GM12878 (cell line): ENCODE results near the gene HEXA. TPM values are rescaled to one million over a fixed set of nuclear protein-coding genes. Genes with fewer than 3 reads are reported as not detected.

Experiments
- ETV6 ChIP-seq, 2 experiments: fragments of 450-650 bp in 1 of 2; IDR thresholded peaks in 1 of 2; conservative IDR thresholded peaks in 1 of 2; 2 replicates each; pipeline ENCODE4 v1.6.1; 2014; ENCODE audit warnings: antibody characterized with exemption in 1 of 2, borderline replicate concordance in 1 of 2, low read depth in 1 of 2, mild to moderate bottlenecking in 1 of 2, moderate library complexity in 1 of 2
- EZH2 ChIP-seq: IDR thresholded peaks from 2 replicates; pipeline ENCODE4 v1.6.1; 2012; ENCODE audit warnings: low read depth, mild to moderate bottlenecking, control low read depth, inconsistent platforms, low read length, borderline replicate concordance; ENCODE audit not compliant: control insufficient read depth
- GATAD2B ChIP-seq: fragments of 450-650 bp; conservative IDR thresholded peaks from 2 replicates; pipeline ENCODE4 v1.6.1; 2017; ENCODE audit warnings: low read depth, mild to moderate bottlenecking, moderate library complexity
- HSF1 ChIP-seq: fragments of 150-350 bp; IDR thresholded peaks from 2 replicates; pipeline ENCODE4 v1.6.1; 2014; ENCODE audit warnings: mild to moderate bottlenecking, low read depth, low read length
- IKZF1 ChIP-seq: fragments of 450-650 bp; conservative IDR thresholded peaks from 2 replicates; pipeline ENCODE4 v1.6.1; 2017; ENCODE audit warnings: antibody characterized with exemption, mild to moderate bottlenecking
- IRF4 ChIP-seq: IDR thresholded peaks from 2 replicates; pipeline ENCODE4 v1.6.1; 2011; ENCODE audit warnings: low read depth, low read length
- LARP7 ChIP-seq: fragments of 450-650 bp; IDR thresholded peaks from 2 replicates; pipeline ENCODE4 v1.6.1; 2017; ENCODE audit warnings: mild to moderate bottlenecking
- MEF2A ChIP-seq: IDR thresholded peaks from 2 replicates; pipeline ENCODE4 v1.6.1; 2011; ENCODE audit warnings: low read depth, mild to moderate bottlenecking, low read length, moderate library complexity; ENCODE audit not compliant: insufficient read depth
- NFYA ChIP-seq: IDR thresholded peaks from 2 replicates; pipeline ENCODE4 v1.6.1; 2011; ENCODE audit warnings: low read depth, mild to moderate bottlenecking, low read length, improper control_type of control experiment, borderline replicate concordance
- PAX5 ChIP-seq: IDR thresholded peaks from 2 replicates; pipeline ENCODE4 v1.6.1; 2011; ENCODE audit warnings: low read depth, low read length, borderline replicate concordance
- POU2F2 ChIP-seq: IDR thresholded peaks from 3 replicates; pipeline ENCODE4 v1.6.1; 2011; ENCODE audit warnings: low read depth, mild to moderate bottlenecking, low read length, borderline replicate concordance
- RAD21 ChIP-seq: IDR thresholded peaks from 2 replicates; pipeline ENCODE4 v1.6.1; 2011; ENCODE audit warnings: mild to moderate bottlenecking, low read depth, low read length, moderate library complexity; ENCODE audit not compliant: insufficient read depth
- RFX5 ChIP-seq: IDR thresholded peaks from 2 replicates; pipeline ENCODE4 v1.6.1; 2011; ENCODE audit warnings: low read depth, low read length, improper control_type of control experiment
- RUNX3 ChIP-seq: IDR thresholded peaks from 2 replicates; pipeline ENCODE4 v1.6.1; 2012; ENCODE audit warnings: low read length, inconsistent platforms
- SUPT20H ChIP-seq: IDR thresholded peaks from 2 replicates; pipeline ENCODE4 v1.6.1; 2011; ENCODE audit warnings: low read depth, mild to moderate bottlenecking, low read length, moderate library complexity, borderline replicate concordance; ENCODE audit not compliant: control insufficient read depth
- TARDBP ChIP-seq: IDR thresholded peaks from 2 replicates; pipeline ENCODE4 v1.6.1; 2016; ENCODE audit warnings: borderline replicate concordance
- TCF7 ChIP-seq: IDR thresholded peaks from 2 replicates; pipeline ENCODE4 v1.6.1; 2014; ENCODE audit warnings: antibody characterized with exemption, borderline replicate concordance
- USF1 ChIP-seq: IDR thresholded peaks from 2 replicates; pipeline ENCODE4 v1.6.1; 2011; ENCODE audit warnings: borderline replicate concordance, low read depth, mild to moderate bottlenecking, moderate library complexity, mixed read lengths, low read length; ENCODE audit not compliant: insufficient read depth; ENCODE audit errors: extremely low read length
- WRNIP1 ChIP-seq: IDR thresholded peaks from 2 replicates; pipeline ENCODE4 v1.6.1; 2011; ENCODE audit warnings: low read depth, low read length, improper control_type of control experiment, borderline replicate concordance
- ZNF217 ChIP-seq: fragments of 450-650 bp; IDR thresholded peaks from 2 replicates; pipeline ENCODE4 v1.6.1; 2017; ENCODE audit warnings: antibody characterized with exemption, mild to moderate bottlenecking
- ZNF24 ChIP-seq: fragments of 450-650 bp; IDR thresholded peaks from 2 replicates; pipeline ENCODE4 v1.6.1; 2017; ENCODE audit warnings: antibody characterized with exemption, mild to moderate bottlenecking
- polyA plus RNA-seq, 11 experiments: library from polyadenylated mRNA; depleted of rRNA in 4 of 11; unstranded in 6 of 11; stranded (reverse) in 5 of 11; fragments of >200 nt; fragmentation: Nextera tagmentation in 4 of 11; fragmentation: Illumina TruSeq in 1 of 11; extraction: Ambion mirVana in 4 of 11; extraction: Trizol in 1 of 11; gene quantifications; 1 replicate in 1 of 11; 2 replicates in 10 of 11; pipeline versions ENCODE4 v1.2.1 to v1.2.3, GENCODE V29; 2011 to 2016; ENCODE audit warnings: inconsistent platforms in 2 of 11, missing spikeins in 2 of 11, low read depth in 1 of 11
- total RNA-seq, 4 experiments: library from RNA; depleted of rRNA in 3 of 4; stranded (reverse); fragments of >200 nt in 3 of 4; fragmentation: Illumina TruSeq in 1 of 4; extraction: Trizol in 1 of 4; gene quantifications; 2 replicates each; pipeline versions ENCODE4 v1.2.1 to v1.2.3, GENCODE V29; 2013 to 2021
- TF ChIP-seq, protein P1 (sequence below): fragments of 450-650 bp; IDR thresholded peaks from 2 replicates; pipeline ENCODE4 v1.6.1; 2017; ENCODE audit warnings: low read depth, mild to moderate bottlenecking, moderate library complexity
- TF ChIP-seq, protein P2 (sequence below): IDR thresholded peaks from 2 replicates; pipeline ENCODE4 v1.6.1; 2011; ENCODE audit warnings: low read depth, low read length, improper control_type of control experiment, borderline replicate concordance

HEXA gene
- total and polyA plus RNA-seq, 10 of the 15 experiments (the other 5 are each of a cell fraction or from before 2014, with no cell fraction given) = 24.5 to 151 (median 69.3) TPM

DNA sequence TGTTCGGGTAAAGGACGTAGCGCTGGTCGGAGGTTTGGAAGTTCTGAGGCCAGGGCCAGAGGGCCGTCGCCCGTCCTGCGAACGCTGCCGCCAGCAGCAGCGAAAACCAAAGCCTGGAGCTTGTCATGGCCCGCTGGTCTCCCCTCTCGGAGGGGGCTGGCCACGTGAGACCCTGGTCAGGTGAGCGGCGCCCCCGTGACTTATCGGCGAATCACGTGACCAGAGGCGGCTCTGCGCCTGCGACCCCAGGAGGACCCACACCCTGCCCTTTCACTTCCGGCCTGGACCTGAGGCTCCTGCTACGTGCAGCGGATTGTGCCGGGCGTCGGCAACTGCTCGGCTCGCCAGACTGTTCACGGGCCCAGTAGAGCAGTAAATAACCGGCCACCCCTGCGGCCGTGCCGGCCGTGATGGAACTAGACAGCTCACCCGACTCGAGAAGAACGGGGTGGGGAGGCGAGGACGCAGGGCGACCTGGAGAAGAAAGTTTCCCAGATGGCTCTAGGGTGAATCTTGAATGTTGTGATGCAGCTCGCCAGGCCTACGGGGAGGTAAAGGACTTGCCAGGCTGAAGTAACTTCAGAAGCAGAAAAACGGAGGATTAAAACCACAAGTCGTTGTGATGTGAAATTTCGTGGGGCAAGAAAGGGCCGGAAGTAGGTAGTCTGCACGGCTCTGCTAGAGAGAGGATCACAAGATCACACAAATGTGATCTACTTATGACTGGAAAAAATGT lies at the start of gene HEXA (continued):
- TF ChIP-seq, protein P1, sequence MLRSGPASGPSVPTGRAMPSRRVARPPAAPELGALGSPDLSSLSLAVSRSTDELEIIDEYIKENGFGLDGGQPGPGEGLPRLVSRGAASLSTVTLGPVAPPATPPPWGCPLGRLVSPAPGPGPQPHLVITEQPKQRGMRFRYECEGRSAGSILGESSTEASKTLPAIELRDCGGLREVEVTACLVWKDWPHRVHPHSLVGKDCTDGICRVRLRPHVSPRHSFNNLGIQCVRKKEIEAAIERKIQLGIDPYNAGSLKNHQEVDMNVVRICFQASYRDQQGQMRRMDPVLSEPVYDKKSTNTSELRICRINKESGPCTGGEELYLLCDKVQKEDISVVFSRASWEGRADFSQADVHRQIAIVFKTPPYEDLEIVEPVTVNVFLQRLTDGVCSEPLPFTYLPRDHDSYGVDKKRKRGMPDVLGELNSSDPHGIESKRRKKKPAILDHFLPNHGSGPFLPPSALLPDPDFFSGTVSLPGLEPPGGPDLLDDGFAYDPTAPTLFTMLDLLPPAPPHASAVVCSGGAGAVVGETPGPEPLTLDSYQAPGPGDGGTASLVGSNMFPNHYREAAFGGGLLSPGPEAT = peak; percentile 100
- TF ChIP-seq ZNF24 = 0 out of 2 replicates have a peak, but pooled peaks have one; percentile 24
- no peak for TF ChIP-seq TCF7
- TF ChIP-seq NFYA = no peak
- 0 out of 2 replicates have a peak, but pooled peaks have one; percentile 30 for TF ChIP-seq ZNF217
- peak in 1 of 2 experiments; percentile 42; a peak in 1 of 4 replicates for TF ChIP-seq ETV6 (conservative IDR thresholded peaks at IDR 0.05 in 1 of 2, IDR thresholded peaks at IDR 0.05 in 1 of 2; ENCODE audit: borderline replicate concordance in 1 of 2, low read depth in 1 of 2)
- peak; percentile 100 for TF ChIP-seq USF1
- TF ChIP-seq RAD21 = no peak
- peak; percentile 96 for TF ChIP-seq IKZF1
- TF ChIP-seq MEF2A = 0 out of 2 replicates have a peak, but pooled peaks have one; percentile 64
- TF ChIP-seq SUPT20H = no peak
- TF ChIP-seq WRNIP1 = no peak
- no peak for TF ChIP-seq RFX5
- TF ChIP-seq PAX5 = peak; percentile 99
- peak; percentile 54; the same call in 1 of the 2 replicates for TF ChIP-seq RUNX3
- TF ChIP-seq, protein P2, sequence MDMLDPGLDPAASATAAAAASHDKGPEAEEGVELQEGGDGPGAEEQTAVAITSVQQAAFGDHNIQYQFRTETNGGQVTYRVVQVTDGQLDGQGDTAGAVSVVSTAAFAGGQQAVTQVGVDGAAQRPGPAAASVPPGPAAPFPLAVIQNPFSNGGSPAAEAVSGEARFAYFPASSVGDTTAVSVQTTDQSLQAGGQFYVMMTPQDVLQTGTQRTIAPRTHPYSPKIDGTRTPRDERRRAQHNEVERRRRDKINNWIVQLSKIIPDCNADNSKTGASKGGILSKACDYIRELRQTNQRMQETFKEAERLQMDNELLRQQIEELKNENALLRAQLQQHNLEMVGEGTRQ = peak; percentile 100
- 0 out of 2 replicates have a peak, but pooled peaks have one; percentile 49 for TF ChIP-seq IRF4
- TF ChIP-seq TARDBP = peak; percentile 97
- peak; percentile 83; the same call in 2 of the 3 replicates for TF ChIP-seq POU2F2
- no peak for TF ChIP-seq EZH2
- no peak for TF ChIP-seq HSF1
- peak; percentile 72 for TF ChIP-seq GATAD2B
- TF ChIP-seq LARP7 = peak; percentile 87; the same call in 1 of the 2 replicates
